GM12892 (cell line): ENCODE measurements around the gene KNL1.

ENCODE experiments used
- POLR2A ChIP-seq: IDR thresholded peaks from 2 replicates; pipeline ENCODE4 v1.6.1; 2011; ENCODE audit warnings: low read depth, low read length, control low read depth
- POLR2AphosphoS5 ChIP-seq: IDR thresholded peaks from 2 replicates; pipeline ENCODE4 v1.6.1; 2011; ENCODE audit warnings: low read depth, low read length, control low read depth
- TAF1 ChIP-seq: IDR thresholded peaks from 2 replicates; pipeline ENCODE4 v1.6.1; 2011; ENCODE audit warnings: low read depth, mild to moderate bottlenecking, control low read depth, low read length, borderline replicate concordance

DNA sequence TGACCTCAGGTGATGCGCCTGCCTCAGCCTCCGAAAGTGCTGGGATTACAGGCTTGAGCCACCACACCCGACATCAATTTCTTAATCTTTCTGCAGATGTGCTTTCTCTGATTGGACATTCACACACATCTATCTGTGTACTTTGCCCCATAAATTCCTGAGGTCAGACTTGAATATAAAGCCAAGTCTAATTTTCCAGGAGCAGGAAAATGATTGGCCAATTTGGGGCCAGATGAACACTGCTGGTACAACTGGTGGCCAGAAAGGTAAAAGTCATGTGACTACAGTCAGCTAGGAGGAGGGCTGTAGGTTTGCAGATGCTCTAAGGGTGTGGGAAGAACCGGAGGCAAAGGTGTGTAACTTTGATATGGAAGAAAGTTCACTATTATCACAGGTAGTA is 97.7 kb downstream of the KNL1 start:
- TF ChIP-seq POLR2A (no peak), POLR2AphosphoS5 (no peak), TAF1 (no peak)
